ENCODE results near the gene PAPOLA. TPM values are rescaled to one million over a fixed set of nuclear protein-coding genes. Genes with fewer than 3 reads are reported as not detected.

Gene PAPOLA
- total RNA-seq, 4 donors from 2014 or later, result 175 to 206 (median 183) TPM

DNA sequence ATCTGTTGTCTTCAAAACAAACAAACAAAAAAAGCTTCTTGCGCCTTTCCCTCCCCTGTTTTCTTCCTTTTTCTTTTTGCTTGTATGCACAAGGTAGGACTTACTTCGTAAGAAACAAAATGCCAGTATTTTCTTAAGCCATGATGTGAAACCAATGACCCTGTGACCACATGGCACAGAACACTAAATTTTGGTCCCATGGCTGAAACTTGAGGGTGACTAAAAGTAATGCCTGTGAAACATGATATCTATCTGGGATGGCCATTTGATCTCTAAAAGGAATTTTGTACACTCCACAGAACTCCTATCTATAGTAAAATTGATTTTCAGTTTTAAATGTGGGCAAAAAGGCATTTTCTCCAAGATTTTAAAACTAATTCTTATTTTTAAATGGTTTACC is 63.6 kb downstream of the PAPOLA start:
- no peaks in the 10 kb centered on the region for H3K4me1 ChIP-seq
- H3K4me3 ChIP-seq, result no peak overlapping the region
- H3K27ac ChIP-seq, result no peak overlapping the region
- TF ChIP-seq CTCF (IDR thresholded peaks at IDR 0.05), result no peak
- no peak for TF ChIP-seq POLR2A (IDR thresholded peaks at IDR 0.05)
- no peak for DNase-seq
- H3K36me3 ChIP-seq, result peaks cover 0 to 42% (median 0%) of the 10 kb centered on the region in 3 donors
- no peaks in the 10 kb centered on the region for H3K9me3 ChIP-seq
- H3K27me3 ChIP-seq, result no peaks in the 10 kb centered on the region

DNA sequence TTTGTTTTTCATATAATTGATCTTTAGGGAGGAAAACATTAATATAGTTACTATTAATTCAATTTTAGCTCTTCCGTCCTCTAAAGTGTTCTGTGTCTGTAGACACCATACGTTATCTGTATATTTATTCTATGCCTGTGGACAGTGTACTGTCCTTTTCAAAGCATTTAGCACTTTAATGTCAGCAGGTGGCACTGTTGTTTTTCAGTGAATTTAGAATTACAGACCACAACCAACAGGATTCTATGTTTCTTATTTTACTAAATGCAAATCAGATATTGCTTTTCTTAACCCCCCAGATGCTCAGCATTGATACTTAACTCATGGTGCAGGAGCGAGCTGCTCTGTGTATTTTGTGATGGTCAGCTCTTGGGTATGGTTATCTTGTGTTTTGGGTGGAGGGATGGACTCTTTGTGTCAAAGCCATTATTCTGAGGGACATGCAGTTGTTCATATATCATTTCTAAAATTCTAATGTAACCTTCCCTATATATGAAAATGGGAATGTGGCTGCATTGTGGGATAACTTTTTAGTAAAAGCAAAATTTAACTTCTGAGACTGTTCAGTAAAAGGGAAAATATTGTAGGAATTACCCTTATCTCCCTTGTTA is 65.2 kb downstream of the PAPOLA start:
- Histone ChIP-seq H3K9me3 (no peaks in the 10 kb centered on the region), H3K36me3 (peaks cover 0 to 35% (median 0%) of the 10 kb centered on the region in 3 donors), H3K27me3 (no peaks in the 10 kb centered on the region), H3K4me3 (no peak overlapping the region), H3K4me1 (no peaks in the 10 kb centered on the region), H3K27ac (no peak overlapping the region)
- TF ChIP-seq POLR2A (IDR thresholded peaks at IDR 0.05) (no peak), CTCF (IDR thresholded peaks at IDR 0.05) (peak in 5 of 6 experiments; percentile 7 to 54 (median 44))
- no peak for DNase-seq

DNA sequence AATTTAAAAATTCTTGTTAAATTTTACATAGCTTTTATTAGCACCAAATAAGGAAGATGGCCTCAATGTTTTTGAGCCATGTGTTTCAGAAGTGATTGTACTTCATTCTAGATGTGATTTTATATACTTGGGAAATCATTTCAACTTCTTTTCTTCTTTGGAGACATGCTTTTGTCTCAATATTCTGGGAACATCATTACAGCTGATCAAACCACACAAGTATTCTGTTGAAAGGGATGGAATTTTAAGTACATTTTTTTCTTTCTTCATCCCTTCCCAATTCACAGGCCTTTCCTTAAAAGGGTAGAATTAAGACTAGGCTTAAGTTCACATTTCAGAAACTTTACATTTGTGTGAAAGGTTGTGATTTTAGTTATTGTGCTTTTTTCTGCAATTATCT is 66.4 kb downstream of the PAPOLA start:
- no peak for DNase-seq
- TF ChIP-seq POLR2A (IDR thresholded peaks at IDR 0.05) (no peak), CTCF (IDR thresholded peaks at IDR 0.05) (no peak)
- Histone ChIP-seq H3K4me1 (no peaks in the 10 kb centered on the region), H3K27ac (no peak overlapping the region), H3K36me3 (peaks cover 0 to 33% (median 0%) of the 10 kb centered on the region in 3 donors), H3K9me3 (no peaks in the 10 kb centered on the region), H3K4me3 (no peak overlapping the region), H3K27me3 (no peaks in the 10 kb centered on the region)

DNA sequence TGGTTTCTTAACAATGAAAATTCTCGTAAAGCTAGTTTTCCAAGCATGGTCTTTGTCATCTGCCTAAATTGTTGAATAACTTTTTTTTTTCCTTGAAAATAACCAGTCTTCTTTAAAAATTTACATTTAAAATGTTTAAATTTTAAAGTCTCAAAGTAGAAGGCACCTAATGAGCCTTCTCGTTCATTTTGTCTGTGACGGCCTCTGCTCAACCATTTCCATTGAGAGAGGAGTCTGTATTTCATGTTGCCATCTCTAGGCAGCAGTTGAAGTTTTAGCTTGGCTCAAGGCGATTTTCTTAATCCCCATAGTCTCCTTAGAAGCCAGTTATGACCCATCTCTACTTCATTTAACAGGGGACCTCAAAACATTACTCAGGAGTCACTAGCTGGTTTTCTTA is 69.1 kb downstream of the PAPOLA start:
- DNase-seq, result no peak
- peaks cover 0 to 11% (median 0%) of the 10 kb centered on the region in 3 donors for H3K36me3 ChIP-seq
- TF ChIP-seq POLR2A (IDR thresholded peaks at IDR 0.05) (no peak), CTCF (IDR thresholded peaks at IDR 0.05) (no peak)
- no peaks in the 10 kb centered on the region for H3K4me1 ChIP-seq
- H3K27ac ChIP-seq, result no peak overlapping the region
- no peak overlapping the region for H3K4me3 ChIP-seq
- H3K9me3 ChIP-seq, result no peaks in the 10 kb centered on the region
- H3K27me3 ChIP-seq, result no peaks in the 10 kb centered on the region

DNA sequence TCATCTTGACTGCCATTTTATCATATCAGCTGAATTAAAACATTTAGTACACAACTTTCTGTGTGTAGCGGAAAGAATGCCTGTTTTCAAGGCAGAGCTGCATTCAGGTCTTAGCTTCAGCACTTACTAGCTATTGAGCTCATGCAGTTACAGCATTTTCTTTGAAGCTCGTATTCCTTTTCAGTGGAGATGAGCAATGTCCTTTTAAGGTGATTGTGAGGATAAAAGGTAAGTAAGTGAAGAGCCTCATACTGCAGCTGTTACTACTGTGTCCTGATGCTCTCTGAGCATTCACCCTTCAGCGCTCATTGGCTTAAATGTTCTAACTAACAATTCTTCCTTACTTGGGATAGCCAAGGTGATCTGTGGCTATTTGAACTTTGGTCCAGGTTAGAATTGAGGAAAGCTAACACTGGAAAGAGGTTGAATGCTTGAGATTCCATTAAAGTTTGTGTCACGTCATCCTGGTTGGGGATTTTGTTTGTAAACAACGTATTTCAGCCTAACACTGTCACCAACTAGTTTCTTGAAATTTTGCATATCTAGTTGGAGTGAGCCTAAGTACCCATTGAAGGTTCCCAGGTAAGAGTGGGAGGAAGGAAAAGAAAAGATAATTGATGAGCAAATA is 71.4 kb downstream of the PAPOLA start:
- Histone ChIP-seq H3K27ac (no peak overlapping the region), H3K27me3 (no peaks in the 10 kb centered on the region), H3K36me3 (peaks cover 0 to 11% (median 0%) of the 10 kb centered on the region in 3 donors), H3K9me3 (no peaks in the 10 kb centered on the region), H3K4me1 (no peaks in the 10 kb centered on the region), H3K4me3 (no peak overlapping the region)
- TF ChIP-seq POLR2A (IDR thresholded peaks at IDR 0.05), result no peak
- no peak for TF ChIP-seq CTCF (IDR thresholded peaks at IDR 0.05)
- DNase-seq, result no peak

Data from Peyer's patch (tissue), 4 donors.